Tibial nerve (tissue), 4 donors: ENCODE results near the gene WNT9B.

Experiments
- CTCF ChIP-seq, 5 experiments: fragments of 200-600 bp in 3 of 5; fragments of 450-650 bp in 2 of 5; sonication (generic) in 3 of 5; IDR thresholded peaks; one replicate each; pipeline ENCODE4 v1.5.1; 2016 to 2019; ENCODE audit warnings: antibody characterized with exemption in 5 of 5, mild to moderate bottlenecking in 3 of 5, moderate library complexity in 2 of 5
- EP300 ChIP-seq, 2 donors: sonication (generic); formaldehyde crosslinking; IDR thresholded peaks; one replicate each; pipeline ENCODE4 v1.6.1; 2017; ENCODE audit warnings: antibody characterized with exemption in 2 of 2, mild to moderate bottlenecking in 1 of 2
- POLR2A ChIP-seq, 2 donors: fragments of 450-650 bp; IDR thresholded peaks; one replicate each; pipeline ENCODE4 v1.6.1; 2017; ENCODE audit warnings: antibody characterized with exemption in 2 of 2, mild to moderate bottlenecking in 2 of 2, moderate library complexity in 2 of 2

GRCh38 chr17:46826116-46826515 is 25.3 kb upstream of the WNT9B start:
- TF ChIP-seq CTCF (IDR thresholded peaks at IDR 0.05) = no peak
- TF ChIP-seq POLR2A (IDR thresholded peaks at IDR 0.05) = no peak
- TF ChIP-seq EP300 (IDR thresholded peaks at IDR 0.05) = no peak
